ENCODE measurements around the gene PCDH9.
"Not testable (repeated sequence)": the region's sequence is repeated elsewhere in the genome, so short reads cannot be mapped to it uniquely, and the experiment has no call there.

Gene PCDH9

GRCh38 chr13:67101730-67102467 lies 128.2 kb downstream of the PCDH9 start:
- no peak for TF ChIP-seq CTCF (conservative IDR thresholded peaks at IDR 0.05; ENCODE audit: low read depth, low read length)
- DNase-seq (ENCODE audit: low read depth): peak; percentile 44
- no peak overlapping the region for H3K4me3 ChIP-seq (ENCODE audit: low read depth, low read length)

- no peak for TF ChIP-seq CTCF (conservative IDR thresholded peaks at IDR 0.05; ENCODE audit: low read depth, low read length)
These were observed 129.4 kb downstream of the PCDH9 start for GRCh38 chr13:67100730-67101129.

GRCh38 chr13:67099494-67099893 lies 130.6 kb downstream of the PCDH9 start:
- no peak overlapping the region for H3K4me3 ChIP-seq (ENCODE audit: low read depth, low read length)
- no peak for DNase-seq (ENCODE audit: low read depth)
- no peak for TF ChIP-seq CTCF (conservative IDR thresholded peaks at IDR 0.05; ENCODE audit: low read depth, low read length)

More at GRCh38 chr13:67100730-67101129, 129.4 kb downstream of the PCDH9 start:
- H3K4me3 ChIP-seq (ENCODE audit: low read depth, low read length): no peak overlapping the region
- peak; percentile 37 for DNase-seq (ENCODE audit: low read depth)

GRCh38 chr13:67097892-67098452 lies 132.2 kb downstream of the PCDH9 start:
- H3K4me3 ChIP-seq (ENCODE audit: low read depth, low read length): no peak overlapping the region
- no peak for DNase-seq (ENCODE audit: low read depth)
- TF ChIP-seq CTCF (conservative IDR thresholded peaks at IDR 0.05; ENCODE audit: low read depth, low read length): no peak

- not testable (repeated sequence) for H3K4me3 ChIP-seq (ENCODE audit: low read depth, low read length); DNase-seq (ENCODE audit: low read depth)
These were observed 133.2 kb downstream of the PCDH9 start for GRCh38 chr13:67096893-67097292.

- no peak for DNase-seq (ENCODE audit: low read depth)
- H3K4me3 ChIP-seq (ENCODE audit: low read depth, low read length): no peak overlapping the region
- TF ChIP-seq CTCF (conservative IDR thresholded peaks at IDR 0.05; ENCODE audit: low read depth, low read length): no peak
These were observed 133.7 kb downstream of the PCDH9 start for GRCh38 chr13:67096418-67096817.

GRCh38 chr13:67095621-67096020 lies 134.5 kb downstream of the PCDH9 start:
- no peak for DNase-seq (ENCODE audit: low read depth)
- H3K4me3 ChIP-seq (ENCODE audit: low read depth, low read length): no peak overlapping the region
- TF ChIP-seq CTCF (conservative IDR thresholded peaks at IDR 0.05; ENCODE audit: low read depth, low read length): no peak
